Measurements from ENCODE around the gene PC. TPM values are rescaled to one million over a fixed set of nuclear protein-coding genes. Genes with fewer than 3 reads are reported as not detected.
A peak's percentile ranks its signal among the peaks of the same experiment; 100 is the strongest.

The PC gene
- total RNA-seq, 6 donors from 2014 or later = 5.0 to 49.9 (median 20.9) TPM

DNA sequence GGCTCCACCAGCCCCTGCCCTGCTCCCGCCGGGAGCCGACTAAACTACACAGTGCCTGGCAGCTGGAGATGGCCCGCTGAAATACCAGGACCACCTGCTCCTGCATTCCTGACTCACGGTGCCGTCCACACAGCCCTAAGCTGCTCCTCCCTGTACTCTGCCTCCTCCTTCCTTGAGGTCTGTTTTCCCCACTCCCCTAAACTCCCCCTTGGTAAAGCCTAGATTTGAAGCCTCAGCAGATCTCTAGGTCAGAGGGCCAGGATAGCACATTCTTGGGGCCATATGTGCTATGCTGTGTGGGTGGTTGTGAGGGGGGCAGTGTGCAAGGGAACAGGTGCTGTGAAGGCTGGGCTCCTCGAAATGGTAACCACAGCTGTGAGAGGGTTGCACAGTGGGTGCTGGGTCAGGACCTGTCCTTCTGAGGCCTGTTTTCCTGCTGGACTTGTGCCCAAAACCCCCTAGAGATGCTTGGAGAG, 91.6 kb downstream of the PC start:
- peaks cover 0 to 3% (median 0%) of the 10 kb centered on the region in 4 donors for H3K4me1 ChIP-seq
- no peak overlapping the region for H3K27ac ChIP-seq
- 90% methylated on average over 7 of the region's 7 CpGs; no CpG with 5 or more reads in 1 of the 2 donors for WGBS, 2 donors
- H3K9me3 ChIP-seq = no peaks in the 10 kb centered on the region
- H3K36me3 ChIP-seq = peaks cover 0 to 3% (median 0%) of the 10 kb centered on the region in 4 donors
- ATAC-seq (ENCODE audit: low FRiP score in 2 of 2) (no peak), DNase-seq (no peak)
- TF ChIP-seq POLR2AphosphoS5 (IDR thresholded peaks at IDR 0.05) (no peak), CTCF (IDR thresholded peaks at IDR 0.05) (no peak), EP300 (IDR thresholded peaks at IDR 0.05) (no peak), POLR2A (IDR thresholded peaks at IDR 0.05) (no peak)
- H3K4me3 ChIP-seq = no peak overlapping the region
- H3K27me3 ChIP-seq = no peaks in the 10 kb centered on the region

GRCh38 chr11:66866007-66866406, 92.2 kb downstream of the PC start:
- TF ChIP-seq CTCF (IDR thresholded peaks at IDR 0.05) (no peak), POLR2A (IDR thresholded peaks at IDR 0.05) (no peak), EP300 (IDR thresholded peaks at IDR 0.05) (no peak), POLR2AphosphoS5 (IDR thresholded peaks at IDR 0.05) (no peak)
- ATAC-seq (ENCODE audit: low FRiP score in 2 of 2) (no peak), DNase-seq (peak in 1 of 2 donors; percentile 80)
- Histone ChIP-seq H3K9me3 (no peaks in the 10 kb centered on the region), H3K36me3 (peaks cover 0 to 3% (median 0%) of the 10 kb centered on the region in 4 donors), H3K27me3 (no peaks in the 10 kb centered on the region), H3K27ac (no peak overlapping the region), H3K4me3 (no peak overlapping the region), H3K4me1 (peaks cover 0 to 3% (median 0%) of the 10 kb centered on the region in 4 donors)
- WGBS, 2 donors = 97% methylated on average over 18 of the region's 23 CpGs; no CpG with 5 or more reads in 1 of the 2 donors

DNA sequence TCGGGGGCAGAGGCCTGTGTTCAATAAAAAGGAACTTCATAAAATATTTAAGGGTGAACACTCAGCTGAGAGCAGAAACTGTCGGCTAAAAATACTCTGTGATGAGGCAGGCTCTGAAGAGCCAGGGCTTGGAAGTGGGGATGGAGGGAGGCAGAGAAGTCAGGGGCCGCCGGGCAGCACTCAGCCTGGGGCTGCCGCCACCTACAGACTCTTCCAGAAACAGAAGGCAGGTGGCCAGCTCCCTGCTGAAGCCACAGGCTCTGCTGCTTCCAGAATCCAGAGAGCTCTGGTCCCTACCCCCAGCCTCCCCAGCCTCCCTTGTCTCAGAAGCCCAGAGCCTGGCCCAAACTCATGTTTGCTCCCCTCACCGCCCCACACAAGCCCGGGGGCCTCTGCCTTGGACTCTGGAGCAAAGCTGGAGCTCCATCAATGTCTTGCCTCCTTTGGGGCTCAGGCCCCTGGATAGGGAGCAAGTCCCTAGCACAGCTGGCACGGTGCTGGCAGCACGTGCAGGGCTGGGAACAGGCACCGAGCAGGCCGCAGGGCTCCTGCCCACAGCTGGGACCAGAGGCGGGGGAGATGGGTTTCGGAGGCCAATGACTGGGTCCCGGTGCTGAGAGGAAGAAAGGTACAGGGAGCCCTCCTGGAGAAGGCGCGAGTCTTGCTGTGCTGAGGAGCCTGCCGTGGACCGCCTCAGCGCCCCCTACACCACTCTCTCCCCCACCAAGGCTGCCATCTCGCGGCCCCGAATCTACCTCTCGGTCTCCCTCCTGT, 93.1 kb downstream of the PC start:
- Histone ChIP-seq H3K9me3 (no peaks in the 10 kb centered on the region), H3K27ac (no peak overlapping the region), H3K36me3 (peaks cover 0 to 5% (median 0%) of the 10 kb centered on the region in 4 donors), H3K27me3 (no peaks in the 10 kb centered on the region), H3K4me3 (no peak overlapping the region), H3K4me1 (peaks cover 0 to 3% (median 0%) of the 10 kb centered on the region in 4 donors)
- WGBS, 2 donors = 91 to 92% methylated on average over 19 to 20 of the region's 23 CpGs
- DNase-seq (peak in 1 of 2 donors; percentile 66), ATAC-seq (ENCODE audit: low FRiP score in 2 of 2) (no peak)
- no peak for TF ChIP-seq POLR2AphosphoS5 (IDR thresholded peaks at IDR 0.05)
- no peak for TF ChIP-seq POLR2A (IDR thresholded peaks at IDR 0.05)
- TF ChIP-seq EP300 (IDR thresholded peaks at IDR 0.05) = no peak
- TF ChIP-seq CTCF (IDR thresholded peaks at IDR 0.05) = no peak

- Histone ChIP-seq H3K36me3 (peaks cover 0 to 3% (median 0%) of the 10 kb centered on the region in 4 donors), H3K27ac (no peak overlapping the region), H3K27me3 (no peaks in the 10 kb centered on the region), H3K9me3 (no peaks in the 10 kb centered on the region), H3K4me3 (no peak overlapping the region), H3K4me1 (peaks cover 0 to 3% (median 0%) of the 10 kb centered on the region in 4 donors)
- peak in 1 of 2 donors; percentile 74 for DNase-seq
- WGBS, 2 donors = 65 to 77% methylated on average over 18 to 35 of the region's 35 CpGs
- no peak for ATAC-seq (ENCODE audit: low FRiP score in 2 of 2)
- TF ChIP-seq POLR2AphosphoS5 (IDR thresholded peaks at IDR 0.05) = no peak
These were observed 93.8 kb downstream of the PC start for GRCh38 chr11:66864172-66864901.

DNA sequence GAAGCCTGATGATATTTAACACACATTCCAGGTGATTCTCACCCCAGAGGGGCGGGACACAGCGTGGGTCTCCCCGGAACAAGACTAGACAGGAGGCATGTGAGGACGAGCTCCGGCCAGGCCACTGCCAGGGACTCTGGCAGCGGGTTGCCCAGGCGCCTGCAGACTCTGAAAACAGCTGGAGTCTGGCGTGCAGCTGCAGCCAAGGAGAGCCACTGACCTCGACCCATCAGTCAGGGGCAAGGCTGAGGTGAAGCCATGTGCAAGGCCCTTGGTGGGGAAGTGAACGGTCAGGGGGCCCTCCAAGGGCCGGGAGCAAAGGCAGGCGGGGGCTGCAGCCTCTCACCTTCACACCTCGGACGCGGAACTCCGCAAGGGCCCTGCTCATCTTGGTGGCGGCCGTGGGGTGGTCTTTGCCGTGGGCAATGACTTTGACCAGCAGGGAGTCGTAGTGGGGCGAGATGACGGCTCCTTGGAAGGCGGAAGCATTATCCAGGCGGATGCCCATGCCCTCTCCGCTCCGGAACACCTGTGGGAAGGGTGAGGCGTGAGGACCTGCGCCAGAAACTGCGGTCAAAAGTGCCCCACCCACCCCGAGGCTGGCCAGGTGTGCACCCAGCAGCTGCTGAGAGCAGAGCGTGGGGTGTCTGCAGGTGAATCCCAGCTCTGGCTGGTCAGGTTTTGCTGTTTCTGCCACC, 94.6 kb downstream of the PC start:
- Histone ChIP-seq H3K9me3 (no peaks in the 10 kb centered on the region), H3K4me1 (no peaks in the 10 kb centered on the region), H3K4me3 (no peak overlapping the region), H3K27ac (no peak overlapping the region), H3K36me3 (peaks cover 0 to 3% (median 0%) of the 10 kb centered on the region in 4 donors), H3K27me3 (no peaks in the 10 kb centered on the region)
- TF ChIP-seq CTCF (IDR thresholded peaks at IDR 0.05) (no peak), EP300 (IDR thresholded peaks at IDR 0.05) (no peak), POLR2A (IDR thresholded peaks at IDR 0.05) (no peak), POLR2AphosphoS5 (IDR thresholded peaks at IDR 0.05) (no peak)
- DNase-seq (peak in 1 of 2 donors; percentile 62), ATAC-seq (ENCODE audit: low FRiP score in 2 of 2) (no peak)
- WGBS, 2 donors = 92% methylated on average over 27 to 31 of the region's 31 CpGs
